NCI-H1417 (cell line): ENCODE results near the gene FECH.
"Not testable (repeated sequence)": the region's sequence is repeated elsewhere in the genome, so short reads cannot be mapped to it uniquely, and the experiment has no call there.

Source experiments
- DNase-seq, 3 experiments: peaks; one replicate each; lab custom pipeline; 2025; lab: John Stamatoyannopoulos, UW

The FECH gene

DNA sequence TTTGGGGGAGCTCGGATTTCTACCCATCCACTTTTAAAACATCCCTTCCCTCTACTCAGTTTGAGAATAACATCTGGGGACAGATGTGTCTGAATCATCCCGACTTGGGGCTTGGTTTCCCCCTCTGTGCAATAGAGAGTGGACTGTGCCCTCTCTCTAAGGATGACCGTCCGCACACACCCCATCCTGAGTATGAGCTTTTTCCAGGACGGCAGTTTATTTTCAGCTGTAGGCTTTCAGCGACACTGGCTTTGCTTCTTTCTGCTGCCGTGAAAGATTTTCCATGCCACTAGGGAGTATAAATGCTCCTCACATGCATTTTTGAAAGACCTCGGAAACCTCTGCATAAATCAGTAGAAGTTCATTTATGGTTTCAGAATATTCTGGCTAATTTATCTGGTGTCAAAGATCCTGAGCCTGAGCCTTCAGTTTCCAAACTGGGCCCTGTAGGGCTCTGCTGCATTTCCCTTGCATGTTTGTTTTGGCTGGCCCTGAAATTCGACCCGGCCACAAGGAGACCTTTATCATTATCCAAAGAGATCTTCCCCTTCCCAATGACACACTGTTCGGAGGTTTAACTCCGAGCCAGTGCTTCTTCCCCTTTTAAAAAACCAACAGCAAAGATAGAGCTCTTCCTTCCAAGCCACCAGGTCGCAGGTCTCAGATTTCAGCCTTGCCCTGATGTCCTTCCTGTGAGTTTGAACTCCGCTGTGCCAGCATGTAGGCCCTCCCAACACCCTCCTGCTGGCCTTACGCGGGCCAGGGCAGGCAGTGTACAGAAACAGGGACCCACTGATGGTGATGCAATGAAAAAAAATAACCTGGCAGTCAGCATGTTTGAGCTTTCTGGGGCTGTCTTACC is 53.3 kb downstream of the FECH start:
- DNase-seq = no peak

DNA sequence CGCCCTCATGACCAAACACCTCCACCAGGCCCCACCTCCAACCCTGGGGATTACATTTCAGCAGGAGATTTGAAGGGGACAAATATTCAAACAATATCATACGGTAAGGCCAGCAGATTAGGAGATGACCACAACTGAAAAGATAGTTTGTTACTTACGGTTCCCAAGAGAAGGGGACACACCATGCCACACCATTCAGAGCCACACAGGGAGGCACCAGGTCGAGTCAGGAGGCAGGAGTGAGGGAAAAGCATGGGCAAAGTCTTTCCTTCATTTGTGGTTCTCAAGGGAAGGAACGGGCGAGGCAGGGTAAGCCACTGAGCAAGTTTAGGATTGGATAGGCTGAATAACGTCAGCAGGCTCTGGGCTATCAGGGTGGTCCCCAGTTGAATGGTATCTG is 57.4 kb downstream of the FECH start:
- no peak for DNase-seq

DNA sequence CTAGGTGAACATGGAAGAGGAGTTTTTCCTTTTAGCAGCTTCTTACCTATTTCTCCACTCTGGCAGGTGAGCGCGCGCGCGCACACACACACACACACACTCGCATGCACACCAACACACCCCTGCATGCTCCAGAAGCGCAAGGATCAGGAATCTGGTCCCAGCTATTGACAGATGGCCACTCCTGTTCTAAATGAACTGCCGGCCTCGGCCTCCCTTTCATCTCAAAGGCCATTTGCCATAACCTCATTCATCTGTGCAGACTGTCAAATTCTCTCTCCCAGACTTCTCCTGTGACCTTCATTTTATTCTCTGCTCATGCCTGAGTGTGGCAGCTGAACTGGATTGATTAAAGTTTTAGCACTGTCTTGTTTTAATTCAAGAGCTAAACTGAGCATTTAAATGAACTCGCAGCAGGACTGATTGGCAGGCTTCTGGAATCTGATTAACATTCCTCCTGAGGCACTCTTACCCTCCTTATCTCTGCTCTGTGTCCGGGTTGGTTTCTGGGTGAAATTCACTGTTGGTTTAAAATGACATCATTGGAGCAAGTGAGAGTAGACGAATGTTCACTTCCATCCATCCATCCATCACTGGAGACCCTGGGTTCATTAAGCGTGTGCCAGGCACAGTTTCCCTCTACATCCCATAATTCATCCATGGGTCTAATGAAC is 58.8 kb downstream of the FECH start:
- DNase-seq = no peak

DNA sequence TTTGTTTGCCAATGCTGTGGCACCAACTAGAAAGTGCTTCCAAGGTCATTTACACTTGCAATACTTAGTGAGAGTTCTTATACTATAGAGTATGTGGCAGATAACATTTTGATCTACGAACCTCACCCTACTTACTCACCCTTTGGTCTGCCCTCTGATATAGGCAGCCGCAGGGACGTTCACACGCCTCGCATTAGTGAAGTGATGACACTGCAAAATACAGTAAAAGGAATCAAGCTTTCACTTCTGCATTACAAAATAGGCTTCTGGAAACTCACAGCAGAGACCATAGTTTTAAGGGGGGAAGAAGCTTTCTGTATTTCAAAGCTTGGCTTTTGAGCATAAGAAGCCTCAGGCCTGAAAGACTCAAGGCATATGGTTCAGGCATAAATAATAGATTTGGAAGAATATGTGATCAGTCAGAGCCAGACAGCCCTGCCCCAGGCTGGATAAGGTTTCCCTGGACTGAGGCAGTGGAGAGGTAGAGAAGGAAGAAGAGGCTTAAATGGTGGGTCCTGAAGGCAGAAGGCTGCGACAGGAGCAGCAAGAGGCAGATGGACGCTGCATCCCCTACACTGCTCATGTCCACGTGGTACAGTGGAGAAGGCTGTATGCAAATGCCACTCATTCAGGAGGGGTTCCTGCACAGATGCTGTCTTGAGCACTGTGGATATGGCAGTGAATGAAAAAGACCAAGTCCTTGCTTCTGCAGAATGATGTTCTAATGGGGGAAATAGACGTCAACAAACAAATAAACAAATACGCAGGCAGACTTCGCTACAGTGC is 63.1 kb downstream of the FECH start:
- no peak for DNase-seq

DNA sequence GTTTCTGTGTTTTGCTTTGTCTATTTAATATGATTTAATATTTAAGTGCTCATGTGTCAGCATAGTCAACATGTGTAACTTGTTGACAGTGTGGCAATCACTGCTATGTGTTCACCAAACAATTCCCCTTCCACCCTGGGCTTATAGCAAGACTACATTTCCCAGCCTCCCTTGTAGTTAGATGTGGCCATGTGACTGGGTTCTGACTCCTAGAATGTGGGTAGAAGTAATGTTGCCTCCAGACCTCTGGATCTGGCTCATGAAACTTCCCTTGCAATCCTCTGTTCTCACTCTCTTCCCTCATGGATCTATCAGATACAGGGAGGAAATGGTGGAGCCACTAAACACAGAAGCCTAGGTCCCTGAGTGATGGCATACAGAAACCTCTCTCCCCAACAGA is 64.2 kb downstream of the FECH start:
- DNase-seq = not testable (repeated sequence)

DNA sequence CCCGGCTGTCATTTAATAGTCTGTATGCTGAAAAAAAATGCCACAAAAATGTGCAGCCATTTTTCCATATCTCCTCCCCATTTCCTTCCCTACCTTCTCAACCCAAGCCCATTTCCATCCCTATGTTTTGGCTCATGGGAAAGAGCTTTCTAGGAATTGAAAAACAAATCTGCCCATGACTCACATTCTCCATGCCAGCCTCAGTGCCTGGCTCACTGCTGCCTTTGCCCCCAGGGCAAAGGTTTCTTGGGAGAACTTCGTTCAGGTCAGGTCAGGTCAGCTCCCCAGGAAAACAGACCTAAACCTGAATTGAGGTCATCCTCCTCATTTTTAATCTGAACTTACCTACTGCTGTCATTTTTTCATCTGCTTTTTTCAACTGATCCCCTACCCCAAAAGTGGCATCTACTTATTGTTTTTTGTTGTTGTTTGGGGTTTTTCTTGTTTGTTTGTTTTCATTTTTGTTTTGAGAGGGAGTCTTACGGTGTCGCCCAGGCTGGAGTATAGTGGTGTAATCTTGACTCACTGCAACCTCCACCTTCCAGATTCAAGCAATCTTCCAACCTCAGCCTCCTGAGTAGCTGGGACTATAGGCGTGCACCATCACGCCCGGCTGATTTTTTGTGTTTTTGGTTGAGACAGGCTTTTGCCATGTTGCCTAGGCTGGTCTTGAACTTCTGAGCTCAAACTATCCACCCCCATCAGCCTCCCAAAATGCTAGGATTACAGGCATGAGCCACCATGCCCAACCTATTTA is 66.7 kb downstream of the FECH start:
- DNase-seq = no peak

DNA sequence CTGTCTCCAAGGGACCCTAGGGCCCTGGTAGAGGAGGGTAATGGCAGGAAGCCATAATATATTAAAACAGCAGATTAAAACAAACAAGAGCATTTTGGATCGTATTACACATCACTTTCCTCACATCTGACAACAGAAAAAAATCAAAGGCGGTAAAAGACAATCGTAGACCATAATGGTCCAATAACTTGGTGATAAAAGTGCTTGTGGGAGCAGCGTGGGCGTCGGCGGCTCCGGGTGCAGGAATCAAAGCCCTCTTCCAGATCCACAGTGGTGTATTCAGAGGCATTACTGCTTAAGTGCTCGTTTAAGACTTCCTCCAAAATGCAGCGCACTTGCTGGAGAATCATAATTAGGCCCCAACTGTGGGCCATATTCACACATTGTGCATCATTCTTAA is 68.0 kb downstream of the FECH start:
- peak in 1 of 3 experiments; percentile 62 for DNase-seq

DNA sequence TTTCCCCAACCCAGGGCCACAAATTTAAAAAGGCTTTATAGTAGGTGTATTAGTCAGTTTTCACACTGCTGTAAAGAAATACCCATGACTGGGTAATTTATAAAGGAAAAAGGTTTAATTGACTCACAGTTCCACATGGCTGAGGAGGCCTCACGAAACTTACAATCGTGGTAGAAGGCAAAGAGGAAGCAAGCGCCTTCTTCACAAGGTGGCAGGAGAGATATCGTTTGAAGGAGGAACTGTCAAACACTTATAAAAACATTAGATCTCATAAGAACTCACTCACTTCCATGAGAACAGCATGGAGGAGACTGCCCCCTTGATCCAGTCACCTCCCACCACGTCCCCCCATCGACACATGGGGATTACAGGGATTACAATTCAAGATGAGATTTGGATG is 70.4 kb downstream of the FECH start:
- DNase-seq = no peak

DNA sequence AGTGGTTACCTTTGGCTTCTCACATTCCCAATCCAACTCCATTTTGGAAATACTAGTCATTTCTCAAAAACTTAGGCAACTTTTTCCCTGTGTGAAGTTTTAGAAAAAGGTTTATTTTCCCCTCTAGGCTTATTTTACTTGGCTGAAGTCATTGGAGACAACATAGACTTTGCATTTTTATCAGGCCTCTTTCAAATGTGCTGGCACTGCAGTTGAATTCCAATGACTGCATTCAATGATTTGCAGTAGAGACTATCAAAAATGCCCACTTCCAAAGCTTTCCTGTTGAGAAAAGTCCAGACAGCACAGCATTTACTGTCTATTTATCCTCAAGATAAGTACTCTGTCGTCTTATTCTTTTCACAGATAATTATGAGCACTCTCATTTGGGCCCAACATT is 81.3 kb downstream of the FECH start:
- no peak for DNase-seq

DNA sequence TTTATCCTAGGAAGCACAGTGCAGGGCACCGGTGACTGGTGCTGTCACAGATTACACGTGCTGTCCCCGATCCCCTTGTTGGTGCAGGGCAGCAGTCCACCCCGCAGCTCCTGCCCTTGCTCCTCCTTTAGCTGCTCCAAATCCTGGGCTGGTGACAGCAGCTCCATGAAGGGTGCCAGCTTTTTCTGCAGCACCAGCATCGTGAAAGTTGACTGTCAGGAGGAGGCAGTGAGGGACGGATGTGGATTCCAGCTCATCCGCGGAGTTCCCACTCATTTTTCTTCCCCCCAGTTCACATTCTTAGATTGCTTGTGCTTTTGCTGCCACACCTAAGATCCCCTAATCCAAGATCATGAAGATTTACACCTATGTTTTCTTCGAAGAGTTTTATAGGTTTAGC is 83.9 kb downstream of the FECH start:
- no peak for DNase-seq

DNA sequence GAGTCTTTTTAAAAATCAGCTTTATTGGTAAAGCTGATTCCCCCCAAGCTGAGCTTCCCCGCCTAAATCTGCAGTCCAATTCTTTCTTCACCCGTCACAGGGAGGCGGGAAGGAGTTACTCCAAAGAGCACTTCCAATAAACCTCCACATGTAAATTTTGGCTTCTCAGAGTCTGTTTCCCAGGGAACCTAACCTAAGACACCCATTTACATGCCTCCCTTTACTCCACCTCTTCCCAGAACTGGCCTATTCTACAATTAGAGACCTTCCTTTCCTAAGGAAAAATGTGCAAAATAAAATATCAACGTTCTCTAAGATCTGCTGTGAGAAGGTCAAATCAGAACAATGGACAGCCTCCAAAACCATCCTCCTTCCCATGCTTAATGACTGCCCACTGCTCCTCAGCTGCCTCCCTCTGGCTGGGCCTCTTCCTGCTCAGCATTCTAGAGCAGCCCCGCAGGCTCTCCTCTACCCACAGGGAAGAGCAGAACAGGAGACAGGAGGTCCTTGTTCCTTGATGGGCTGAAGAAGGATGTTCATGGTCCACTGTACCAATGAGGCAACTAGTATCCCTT is 87.7 kb downstream of the FECH start:
- no peak for DNase-seq
